Ishikawa (cell line): ENCODE results near the gene PGBD5.

Experiments used
- CEBPB ChIP-seq: IDR thresholded peaks from 2 replicates; pipeline ENCODE4 v1.6.1; 2012
- CREB1 ChIP-seq: IDR thresholded peaks from 2 replicates; pipeline ENCODE4 v1.6.1; 2012; ENCODE audit warnings: low read depth
- EGR1 ChIP-seq: IDR thresholded peaks from 2 replicates; pipeline ENCODE4 v1.6.1; 2012
- EP300 ChIP-seq: IDR thresholded peaks from 2 replicates; pipeline ENCODE4 v1.6.1; 2012; ENCODE audit warnings: borderline replicate concordance
- MAX ChIP-seq: IDR thresholded peaks from 2 replicates; pipeline ENCODE4 v1.6.1; 2012
- NFIC ChIP-seq: IDR thresholded peaks from 2 replicates; pipeline ENCODE4 v1.6.1; 2012
- RAD21 ChIP-seq: IDR thresholded peaks from 2 replicates; pipeline ENCODE4 v1.6.1; 2012; ENCODE audit warnings: low read depth
- TAF1 ChIP-seq: IDR thresholded peaks from 2 replicates; pipeline ENCODE4 v1.6.1; 2012; ENCODE audit warnings: low read depth, mild to moderate bottlenecking
- TCF12 ChIP-seq: IDR thresholded peaks from 2 replicates; pipeline ENCODE4 v1.6.1; 2012; ENCODE audit warnings: low read depth
- YY1 ChIP-seq: IDR thresholded peaks from 2 replicates; pipeline ENCODE4 v1.6.1; 2012; ENCODE audit warnings: low read depth
- TF ChIP-seq, protein P1 (sequence below): IDR thresholded peaks from 2 replicates; pipeline ENCODE4 v1.6.1; 2012
- TF ChIP-seq, protein P2 (sequence below): IDR thresholded peaks from 2 replicates; pipeline ENCODE4 v1.6.1; 2012; ENCODE audit warnings: low read depth, mild to moderate bottlenecking

DNA sequence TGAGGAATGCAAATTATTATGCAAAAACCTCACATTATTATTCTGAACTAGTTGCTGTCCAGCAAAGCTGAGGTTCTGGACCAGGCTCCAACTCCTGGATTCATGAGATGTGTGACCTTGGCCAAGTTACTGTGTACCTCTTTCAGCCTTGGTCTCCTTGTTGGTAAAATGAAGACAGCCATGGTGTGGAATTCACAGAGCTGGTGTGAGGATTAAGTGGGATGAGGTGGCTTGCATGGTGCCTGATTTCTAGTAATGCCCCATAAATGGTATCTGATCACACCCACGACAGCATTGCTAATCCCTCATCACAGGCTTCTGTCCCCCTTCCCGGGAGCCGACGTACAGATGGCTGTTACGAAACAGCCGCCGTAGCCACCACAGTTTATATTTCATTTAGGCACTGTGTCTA, 59.6 kb downstream of the PGBD5 start:
- no peak for TF ChIP-seq MAX
- TF ChIP-seq, protein P1, sequence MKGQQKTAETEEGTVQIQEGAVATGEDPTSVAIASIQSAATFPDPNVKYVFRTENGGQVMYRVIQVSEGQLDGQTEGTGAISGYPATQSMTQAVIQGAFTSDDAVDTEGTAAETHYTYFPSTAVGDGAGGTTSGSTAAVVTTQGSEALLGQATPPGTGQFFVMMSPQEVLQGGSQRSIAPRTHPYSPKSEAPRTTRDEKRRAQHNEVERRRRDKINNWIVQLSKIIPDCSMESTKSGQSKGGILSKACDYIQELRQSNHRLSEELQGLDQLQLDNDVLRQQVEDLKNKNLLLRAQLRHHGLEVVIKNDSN: no peak
- TF ChIP-seq, protein P2, sequence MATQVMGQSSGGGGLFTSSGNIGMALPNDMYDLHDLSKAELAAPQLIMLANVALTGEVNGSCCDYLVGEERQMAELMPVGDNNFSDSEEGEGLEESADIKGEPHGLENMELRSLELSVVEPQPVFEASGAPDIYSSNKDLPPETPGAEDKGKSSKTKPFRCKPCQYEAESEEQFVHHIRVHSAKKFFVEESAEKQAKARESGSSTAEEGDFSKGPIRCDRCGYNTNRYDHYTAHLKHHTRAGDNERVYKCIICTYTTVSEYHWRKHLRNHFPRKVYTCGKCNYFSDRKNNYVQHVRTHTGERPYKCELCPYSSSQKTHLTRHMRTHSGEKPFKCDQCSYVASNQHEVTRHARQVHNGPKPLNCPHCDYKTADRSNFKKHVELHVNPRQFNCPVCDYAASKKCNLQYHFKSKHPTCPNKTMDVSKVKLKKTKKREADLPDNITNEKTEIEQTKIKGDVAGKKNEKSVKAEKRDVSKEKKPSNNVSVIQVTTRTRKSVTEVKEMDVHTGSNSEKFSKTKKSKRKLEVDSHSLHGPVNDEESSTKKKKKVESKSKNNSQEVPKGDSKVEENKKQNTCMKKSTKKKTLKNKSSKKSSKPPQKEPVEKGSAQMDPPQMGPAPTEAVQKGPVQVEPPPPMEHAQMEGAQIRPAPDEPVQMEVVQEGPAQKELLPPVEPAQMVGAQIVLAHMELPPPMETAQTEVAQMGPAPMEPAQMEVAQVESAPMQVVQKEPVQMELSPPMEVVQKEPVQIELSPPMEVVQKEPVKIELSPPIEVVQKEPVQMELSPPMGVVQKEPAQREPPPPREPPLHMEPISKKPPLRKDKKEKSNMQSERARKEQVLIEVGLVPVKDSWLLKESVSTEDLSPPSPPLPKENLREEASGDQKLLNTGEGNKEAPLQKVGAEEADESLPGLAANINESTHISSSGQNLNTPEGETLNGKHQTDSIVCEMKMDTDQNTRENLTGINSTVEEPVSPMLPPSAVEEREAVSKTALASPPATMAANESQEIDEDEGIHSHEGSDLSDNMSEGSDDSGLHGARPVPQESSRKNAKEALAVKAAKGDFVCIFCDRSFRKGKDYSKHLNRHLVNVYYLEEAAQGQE: peak; percentile 41; the same call in 1 of the 2 replicates
- no peak for TF ChIP-seq TAF1
- no peak for TF ChIP-seq CEBPB
- TF ChIP-seq YY1: no peak
- TF ChIP-seq RAD21: no peak
- no peak for TF ChIP-seq TCF12
- TF ChIP-seq EP300: no peak
- no peak for TF ChIP-seq EGR1
- TF ChIP-seq CREB1: no peak
- TF ChIP-seq NFIC: no peak
